ENCODE data around the gene IGF2BP2.

The IGF2BP2 gene

DNA sequence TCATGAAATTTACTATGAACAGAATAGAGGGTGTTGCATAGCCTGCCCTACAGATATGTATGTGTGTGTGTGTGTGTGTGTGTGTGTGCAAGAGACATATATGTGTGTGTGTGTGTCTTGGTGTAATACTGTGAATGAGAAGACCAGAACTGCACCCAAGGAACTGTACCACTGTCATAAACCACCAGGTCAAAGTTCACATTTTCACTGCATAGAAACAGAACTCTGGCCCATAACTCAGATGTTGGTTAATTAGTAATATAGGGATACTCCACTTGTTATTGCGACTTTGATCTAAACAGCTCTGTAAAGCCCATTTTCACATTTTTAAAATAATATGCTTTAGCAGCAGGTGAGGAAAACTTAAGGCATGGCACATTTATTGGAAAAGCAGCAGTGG lies 111.8 kb downstream of the IGF2BP2 start:
- no peak overlapping the region for H4K91ac ChIP-seq (ENCODE audit: low read depth, low read length, poor library complexity)
- H3K9ac ChIP-seq (ENCODE audit: low read depth, low read length, poor library complexity): no peak overlapping the region
- H3K4me1 ChIP-seq (ENCODE audit: control insufficient read depth in 2 of 2, insufficient read depth in 1 of 2, low read depth in 1 of 2, low read length in 2 of 2): peaks cover 25 to 32% of the 10 kb centered on the region in 2 donors
- no peak overlapping the region for H3K23ac ChIP-seq (ENCODE audit: low read depth, low read length, poor library complexity)
- no peak overlapping the region for H2AFZ ChIP-seq (ENCODE audit: low read length)
- no peak overlapping the region for H2BK15ac ChIP-seq (ENCODE audit: low read length)
- no peak for DNase-seq (ENCODE audit: low spot score)
- no peak overlapping the region for H3K4me2 ChIP-seq (ENCODE audit: insufficient read depth, low read length, poor library complexity, severe bottlenecking)
- no peak overlapping the region for H3K18ac ChIP-seq (ENCODE audit: low read length)
- no peak overlapping the region for H2BK12ac ChIP-seq (ENCODE audit: low read length)
- no peaks in the 10 kb centered on the region for H3K27me3 ChIP-seq (ENCODE audit: control insufficient read depth in 3 of 3, insufficient read depth in 3 of 3, low read depth in 1 of 3, low read length in 3 of 3)
- no peak overlapping the region for H3K14ac ChIP-seq (ENCODE audit: low read length)
- no peak overlapping the region for H3K4me3 ChIP-seq (ENCODE audit: low read length in 2 of 2)
- no peak overlapping the region for H2BK120ac ChIP-seq (ENCODE audit: low read depth, low read length)
- H3K79me1 ChIP-seq (ENCODE audit: low read depth, low read length): peaks cover 13% of the 10 kb centered on the region
- no CpG with 5 or more reads among the region's 1 CpG for WGBS, 2 donors (ENCODE audit: extremely low coverage in 2 of 2, insufficient read length in 2 of 2, insufficient replicate concordance in 1 of 2)
- no peaks in the 10 kb centered on the region for H3K9me3 ChIP-seq (replicated peaks in 1 of 2; ENCODE audit: control insufficient read depth in 2 of 2, insufficient read depth in 1 of 2, low read depth in 1 of 2, low read length in 2 of 2)
- H4K8ac ChIP-seq (ENCODE audit: low read depth, low read length): no peak overlapping the region
- peaks cover 0 to 7% of the 10 kb centered on the region in 2 donors for H3K36me3 ChIP-seq (replicated peaks in 1 of 2; ENCODE audit: control insufficient read depth in 2 of 2, insufficient read depth in 2 of 2, low read length in 2 of 2)
- no peak overlapping the region for H3K4ac ChIP-seq (ENCODE audit: low read length)
- H2BK5ac ChIP-seq (ENCODE audit: low read length): no peak overlapping the region
- H3K27ac ChIP-seq (replicated peaks; ENCODE audit: low read length): no peak overlapping the region
- H2AK5ac ChIP-seq (ENCODE audit: low read depth, low read length): no peak overlapping the region

DNA sequence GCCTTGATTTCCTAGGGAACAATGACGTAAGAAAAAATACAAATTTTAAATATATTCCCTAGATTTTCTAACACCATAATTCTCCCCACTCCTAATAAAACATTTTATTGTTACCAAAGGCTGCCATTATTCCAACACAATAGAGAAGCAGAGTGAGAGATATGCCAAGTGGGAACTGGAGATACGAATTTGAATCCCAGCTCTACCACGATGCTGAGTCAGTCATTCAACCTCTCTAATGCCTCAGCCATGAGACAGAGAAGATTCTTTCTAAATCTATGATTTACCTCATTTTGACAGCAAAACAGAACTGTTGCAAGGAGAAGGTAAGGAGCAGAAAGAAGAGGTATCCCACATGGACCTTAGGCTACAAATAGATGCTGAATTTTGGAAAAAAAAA lies 112.5 kb downstream of the IGF2BP2 start:
- Histone ChIP-seq H2AFZ (ENCODE audit: low read length) (no peak overlapping the region), H3K14ac (ENCODE audit: low read length) (no peak overlapping the region), H4K8ac (ENCODE audit: low read depth, low read length) (no peak overlapping the region), H3K23ac (ENCODE audit: low read depth, low read length, poor library complexity) (no peak overlapping the region), H2AK5ac (ENCODE audit: low read depth, low read length) (no peak overlapping the region), H3K79me1 (ENCODE audit: low read depth, low read length) (peaks cover 10% of the 10 kb centered on the region), H3K9ac (ENCODE audit: low read depth, low read length, poor library complexity) (no peak overlapping the region), H3K4me1 (ENCODE audit: control insufficient read depth in 2 of 2, insufficient read depth in 1 of 2, low read depth in 1 of 2, low read length in 2 of 2) (peaks cover 20 to 27% of the 10 kb centered on the region in 2 donors), H2BK12ac (ENCODE audit: low read length) (no peak overlapping the region), H2BK5ac (ENCODE audit: low read length) (no peak overlapping the region), H3K4ac (ENCODE audit: low read length) (no peak overlapping the region), H3K9me3 (replicated peaks in 1 of 2; ENCODE audit: control insufficient read depth in 2 of 2, insufficient read depth in 1 of 2, low read depth in 1 of 2, low read length in 2 of 2) (no peaks in the 10 kb centered on the region), H3K4me2 (ENCODE audit: insufficient read depth, low read length, poor library complexity, severe bottlenecking) (no peak overlapping the region), H3K18ac (ENCODE audit: low read length) (no peak overlapping the region), H3K4me3 (ENCODE audit: low read length in 2 of 2) (no peak overlapping the region), H3K27me3 (ENCODE audit: control insufficient read depth in 3 of 3, insufficient read depth in 3 of 3, low read depth in 1 of 3, low read length in 3 of 3) (no peaks in the 10 kb centered on the region), H3K27ac (replicated peaks; ENCODE audit: low read length) (no peak overlapping the region), H2BK120ac (ENCODE audit: low read depth, low read length) (no peak overlapping the region), H2BK15ac (ENCODE audit: low read length) (no peak overlapping the region), H4K91ac (ENCODE audit: low read depth, low read length, poor library complexity) (no peak overlapping the region), H3K36me3 (replicated peaks in 1 of 2; ENCODE audit: control insufficient read depth in 2 of 2, insufficient read depth in 2 of 2, low read length in 2 of 2) (peaks cover 0 to 8% of the 10 kb centered on the region in 2 donors)
- DNase-seq (ENCODE audit: low spot score): no peak
- no CpG with 5 or more reads among the region's 3 CpGs for WGBS, 2 donors (ENCODE audit: extremely low coverage in 2 of 2, insufficient read length in 2 of 2, insufficient replicate concordance in 1 of 2)

DNA sequence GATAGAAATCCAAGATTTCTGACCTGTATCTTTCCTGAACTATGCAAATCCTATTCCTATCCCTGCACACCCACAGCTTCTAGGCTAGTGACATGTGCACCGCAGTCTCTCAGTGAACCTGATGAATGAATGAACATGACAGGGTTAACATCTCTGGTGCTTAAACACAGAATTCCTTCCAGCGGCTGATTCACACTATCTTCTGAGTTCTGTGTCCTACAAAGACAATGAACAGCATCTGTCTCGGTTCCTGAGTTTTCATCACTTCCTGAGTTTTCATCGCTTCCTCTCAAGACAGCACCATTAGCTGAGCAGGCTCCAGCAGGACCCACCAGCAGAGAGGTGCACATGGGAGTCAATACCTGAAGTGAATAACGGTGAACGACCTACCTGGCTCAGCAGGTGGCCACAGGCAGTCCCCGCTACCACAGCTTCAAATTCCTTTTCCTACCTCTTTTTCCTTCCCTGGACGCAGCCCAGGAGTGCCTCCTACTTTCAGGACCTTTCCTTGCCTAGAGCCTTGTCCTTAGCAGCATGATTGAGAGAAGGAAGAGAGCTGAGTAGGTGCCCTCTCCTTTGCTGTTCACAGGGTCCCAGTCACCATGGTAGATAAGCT lies 113.5 kb downstream of the IGF2BP2 start:
- Histone ChIP-seq H2BK15ac (ENCODE audit: low read length) (no peak overlapping the region), H3K14ac (ENCODE audit: low read length) (no peak overlapping the region), H2BK5ac (ENCODE audit: low read length) (no peak overlapping the region), H2BK120ac (ENCODE audit: low read depth, low read length) (no peak overlapping the region), H3K4me2 (ENCODE audit: insufficient read depth, low read length, poor library complexity, severe bottlenecking) (no peak overlapping the region), H2AK5ac (ENCODE audit: low read depth, low read length) (no peak overlapping the region), H3K18ac (ENCODE audit: low read length) (no peak overlapping the region), H2BK12ac (ENCODE audit: low read length) (no peak overlapping the region), H3K9ac (ENCODE audit: low read depth, low read length, poor library complexity) (no peak overlapping the region), H4K8ac (ENCODE audit: low read depth, low read length) (no peak overlapping the region), H2AFZ (ENCODE audit: low read length) (no peak overlapping the region), H4K91ac (ENCODE audit: low read depth, low read length, poor library complexity) (no peak overlapping the region), H3K9me3 (replicated peaks in 1 of 2; ENCODE audit: control insufficient read depth in 2 of 2, insufficient read depth in 1 of 2, low read depth in 1 of 2, low read length in 2 of 2) (no peaks in the 10 kb centered on the region), H3K36me3 (replicated peaks in 1 of 2; ENCODE audit: control insufficient read depth in 2 of 2, insufficient read depth in 2 of 2, low read length in 2 of 2) (peaks cover 0 to 10% of the 10 kb centered on the region in 2 donors), H3K27ac (replicated peaks; ENCODE audit: low read length) (no peak overlapping the region), H3K4me3 (ENCODE audit: low read length in 2 of 2) (no peak overlapping the region), H3K27me3 (ENCODE audit: control insufficient read depth in 3 of 3, insufficient read depth in 3 of 3, low read depth in 1 of 3, low read length in 3 of 3) (no peaks in the 10 kb centered on the region), H3K4me1 (ENCODE audit: control insufficient read depth in 2 of 2, insufficient read depth in 1 of 2, low read depth in 1 of 2, low read length in 2 of 2) (peaks cover 14 to 18% of the 10 kb centered on the region in 2 donors), H3K79me1 (ENCODE audit: low read depth, low read length) (peaks cover 5% of the 10 kb centered on the region), H3K4ac (ENCODE audit: low read length) (no peak overlapping the region), H3K23ac (ENCODE audit: low read depth, low read length, poor library complexity) (no peak overlapping the region)
- no peak for DNase-seq (ENCODE audit: low spot score)
- WGBS, 2 donors (ENCODE audit: extremely low coverage in 2 of 2, insufficient read length in 2 of 2, insufficient replicate concordance in 1 of 2): no CpG with 5 or more reads among the region's 8 CpGs

DNA sequence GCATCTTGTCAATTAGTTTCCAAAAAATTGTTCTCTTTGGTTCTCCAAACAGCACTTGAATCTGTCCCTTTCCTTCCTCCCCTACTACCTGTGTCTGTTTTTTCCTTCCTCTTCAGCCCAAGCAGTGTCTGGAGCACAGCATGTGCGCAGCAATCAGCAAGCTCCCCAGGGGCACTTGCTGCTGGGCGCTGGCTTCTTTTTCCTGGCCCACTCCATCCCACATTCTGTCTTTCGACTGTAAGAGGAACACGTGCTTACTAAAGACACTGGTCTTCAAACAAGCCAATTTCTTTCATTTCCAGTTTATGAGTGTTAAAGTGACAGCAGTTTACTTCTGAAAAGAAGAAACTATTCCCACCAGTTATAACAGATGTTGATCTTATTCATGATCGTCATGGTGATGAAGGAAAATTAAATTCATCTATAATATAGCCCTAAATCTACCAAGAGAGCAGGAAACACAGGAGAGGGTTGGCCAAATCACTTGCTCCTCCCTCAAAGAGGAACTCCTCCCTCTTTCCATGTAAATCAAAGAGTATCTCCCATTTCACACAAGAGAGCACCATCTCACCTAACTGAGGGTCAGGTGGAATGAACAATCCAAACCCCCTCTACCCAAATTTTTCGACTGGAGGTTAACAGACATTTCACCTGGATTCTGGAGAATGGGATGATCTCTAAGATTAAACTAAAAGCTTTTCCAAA lies 115.4 kb downstream of the IGF2BP2 start:
- no peak overlapping the region for H2BK120ac ChIP-seq (ENCODE audit: low read depth, low read length)
- no peaks in the 10 kb centered on the region for H3K27me3 ChIP-seq (ENCODE audit: control insufficient read depth in 3 of 3, insufficient read depth in 3 of 3, low read depth in 1 of 3, low read length in 3 of 3)
- H4K91ac ChIP-seq (ENCODE audit: low read depth, low read length, poor library complexity): no peak overlapping the region
- no CpG with 5 or more reads among the region's 6 CpGs for WGBS, 2 donors (ENCODE audit: extremely low coverage in 2 of 2, insufficient read length in 2 of 2, insufficient replicate concordance in 1 of 2)
- H3K79me1 ChIP-seq (ENCODE audit: low read depth, low read length): peaks cover 3% of the 10 kb centered on the region
- H3K4me3 ChIP-seq (ENCODE audit: low read length in 2 of 2): no peak overlapping the region
- H3K18ac ChIP-seq (ENCODE audit: low read length): no peak overlapping the region
- H3K14ac ChIP-seq (ENCODE audit: low read length): no peak overlapping the region
- no peak overlapping the region for H2BK12ac ChIP-seq (ENCODE audit: low read length)
- no peak overlapping the region for H3K27ac ChIP-seq (replicated peaks; ENCODE audit: low read length)
- H2AFZ ChIP-seq (ENCODE audit: low read length): no peak overlapping the region
- H2BK15ac ChIP-seq (ENCODE audit: low read length): no peak overlapping the region
- H3K9ac ChIP-seq (ENCODE audit: low read depth, low read length, poor library complexity): no peak overlapping the region
- H2AK5ac ChIP-seq (ENCODE audit: low read depth, low read length): no peak overlapping the region
- H3K4me2 ChIP-seq (ENCODE audit: insufficient read depth, low read length, poor library complexity, severe bottlenecking): no peak overlapping the region
- no peak overlapping the region for H3K4ac ChIP-seq (ENCODE audit: low read length)
- peaks cover 0 to 13% of the 10 kb centered on the region in 2 donors for H3K36me3 ChIP-seq (replicated peaks in 1 of 2; ENCODE audit: control insufficient read depth in 2 of 2, insufficient read depth in 2 of 2, low read length in 2 of 2)
- no peaks in the 10 kb centered on the region for H3K9me3 ChIP-seq (replicated peaks in 1 of 2; ENCODE audit: control insufficient read depth in 2 of 2, insufficient read depth in 1 of 2, low read depth in 1 of 2, low read length in 2 of 2)
- no peak overlapping the region for H4K8ac ChIP-seq (ENCODE audit: low read depth, low read length)
- peaks cover 6 to 11% of the 10 kb centered on the region in 2 donors for H3K4me1 ChIP-seq (ENCODE audit: control insufficient read depth in 2 of 2, insufficient read depth in 1 of 2, low read depth in 1 of 2, low read length in 2 of 2)
- H2BK5ac ChIP-seq (ENCODE audit: low read length): no peak overlapping the region
- H3K23ac ChIP-seq (ENCODE audit: low read depth, low read length, poor library complexity): no peak overlapping the region
- DNase-seq (ENCODE audit: low spot score): no peak

Measured in neuronal stem cell (in vitro differentiated cells).